Iris pigment epithelial cell (primary cell): Measurements from ENCODE around the gene GNRH2.
"Not testable (repeated sequence)": the region's sequence is repeated elsewhere in the genome, so short reads cannot be mapped to it uniquely, and the experiment has no call there.

Source experiments
- DNase-seq: peaks from one replicate; pipeline ENCODE4 v3.0.0-alpha.2; 2011; ENCODE audit warnings: low read depth

GNRH2 gene

DNA sequence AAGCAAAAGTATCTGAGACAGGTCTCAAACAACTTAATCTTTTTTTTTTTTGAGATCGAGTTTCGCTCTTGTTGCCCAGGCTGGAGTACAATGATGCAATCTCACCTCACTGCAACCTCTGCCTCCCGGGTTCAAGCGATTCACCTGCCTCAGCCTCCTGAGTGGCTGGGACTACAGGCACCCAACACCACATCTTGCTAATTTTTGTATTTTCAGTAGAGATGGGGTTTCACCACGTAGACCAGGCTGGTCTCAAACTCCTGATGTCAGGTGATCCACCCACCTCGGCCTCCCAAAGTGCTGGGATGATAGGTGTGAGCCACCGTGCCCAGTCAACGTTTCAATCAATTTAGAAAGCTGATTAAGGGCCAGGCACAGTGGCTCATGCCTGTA, 29.8 kb downstream of the GNRH2 start:
- not testable (repeated sequence) for DNase-seq

GRCh38 chr20:3074812-3075211, 31.4 kb downstream of the GNRH2 start:
- no peak for DNase-seq

- DNase-seq = not testable (repeated sequence)
Observed at GRCh38 chr20:3075315-3075714, 31.9 kb downstream of the GNRH2 start.

DNA sequence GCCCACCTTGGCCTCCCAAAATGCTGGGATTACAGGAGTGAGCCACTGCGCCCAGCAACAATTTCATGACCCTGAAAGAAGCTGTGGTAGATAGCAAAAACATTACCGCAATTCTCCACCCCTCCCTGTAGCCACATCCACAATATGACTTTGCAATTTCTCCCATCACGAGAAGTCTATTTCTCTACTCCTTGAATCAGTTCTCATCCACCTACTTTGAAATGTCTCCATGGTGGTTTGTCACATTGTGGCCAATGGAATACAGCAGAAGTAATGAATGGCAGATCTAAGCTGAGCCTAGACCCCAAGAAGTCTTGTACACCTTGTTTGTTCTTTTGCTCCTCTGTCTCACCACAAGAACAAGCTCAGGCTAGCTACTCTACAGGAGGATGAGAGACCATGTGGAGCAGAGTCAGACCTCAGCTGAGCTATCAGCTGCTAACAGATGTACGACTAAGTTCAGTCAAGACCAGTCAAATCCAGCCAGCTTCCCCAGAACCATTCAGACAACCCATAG, 34.3 kb downstream of the GNRH2 start:
- no peak for DNase-seq

GRCh38 chr20:3080939-3081388, 37.5 kb downstream of the GNRH2 start:
- DNase-seq = no peak

DNA sequence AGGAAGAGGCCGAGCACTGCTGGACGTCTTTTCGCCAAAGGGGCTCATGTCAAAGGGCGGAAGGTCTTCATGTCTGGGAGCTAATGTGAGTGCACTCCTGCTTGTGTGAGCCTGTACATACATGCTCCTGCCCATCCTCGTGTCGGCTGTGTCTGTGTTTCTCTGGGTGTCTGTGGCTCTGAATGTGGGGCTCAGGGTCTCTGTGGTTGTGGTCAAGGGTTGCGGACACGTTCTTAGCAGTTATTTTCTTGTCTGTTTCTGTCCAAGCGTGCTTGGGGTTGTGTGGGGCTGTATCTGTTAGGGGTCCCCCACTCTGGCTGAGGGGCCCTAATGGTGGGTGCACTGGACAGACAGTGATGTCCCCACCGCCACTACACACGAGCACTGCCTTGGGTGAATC, 38.2 kb downstream of the GNRH2 start:
- no peak for DNase-seq

- no peak for DNase-seq
Observed at GRCh38 chr20:3082306-3082951, 39.0 kb downstream of the GNRH2 start.

- no peak for DNase-seq
Observed at GRCh38 chr20:3082955-3083952, 39.8 kb downstream of the GNRH2 start.

DNA sequence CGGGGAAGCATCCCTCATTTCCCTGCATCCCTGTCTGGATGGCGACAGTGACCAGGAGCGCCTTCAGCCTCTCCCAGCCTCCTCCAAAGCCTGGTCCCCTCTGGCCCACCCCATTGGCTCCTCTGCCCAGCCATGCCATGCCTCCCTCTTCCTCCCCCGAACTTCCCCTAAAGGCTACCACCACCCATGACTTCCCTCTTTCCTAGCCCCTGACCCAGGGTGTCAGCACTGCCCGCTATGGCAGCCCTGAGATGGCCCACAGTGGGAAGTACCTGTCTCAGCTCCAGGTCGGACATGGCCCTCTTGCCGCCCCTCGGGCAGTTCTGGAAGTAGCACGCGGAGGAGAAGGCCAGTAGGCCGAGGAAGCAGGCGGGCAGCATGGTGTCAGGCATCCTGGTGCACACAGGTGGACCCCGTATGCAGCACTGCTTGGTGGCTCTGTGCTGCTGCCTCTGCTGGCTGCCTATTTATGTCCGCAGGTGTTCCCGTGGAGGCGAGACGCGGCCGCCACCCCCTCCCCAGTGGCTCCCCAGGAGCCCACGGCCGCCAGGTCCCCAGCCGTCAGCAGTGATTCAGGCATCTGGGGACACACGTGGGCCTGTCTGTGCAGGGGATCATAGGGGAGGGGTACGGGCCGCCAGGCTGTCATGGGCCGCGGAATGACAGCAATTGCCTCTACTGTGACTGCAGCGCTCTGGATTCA, 41.0 kb downstream of the GNRH2 start, which contains the start of gene AVP:
TSS of gene AVP (minus strand) at position 442 of the 703 bp plus-strand sequence. CDS start at position 392, 50 bp downstream.
- no peak for DNase-seq

DNA sequence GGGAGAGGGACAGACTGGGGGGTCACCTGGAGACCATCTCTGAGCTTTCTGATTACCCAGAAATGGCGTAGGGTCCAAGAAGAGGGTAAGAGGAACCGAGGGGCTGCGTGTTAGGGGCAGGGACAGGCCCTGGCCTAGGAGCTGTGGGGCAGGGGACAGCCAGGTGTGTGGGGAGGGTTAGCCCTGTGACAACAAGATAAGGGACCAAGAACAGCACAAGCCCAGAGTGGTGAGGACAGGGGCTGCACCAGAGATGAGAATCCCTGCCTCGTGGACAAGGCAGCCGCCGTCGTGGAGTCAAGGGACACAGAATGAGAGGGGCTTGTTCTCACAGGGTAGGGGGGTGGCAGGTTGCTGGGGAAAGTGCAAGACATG, 41.6 kb downstream of the GNRH2 start:
- DNase-seq = no peak

- no peak for DNase-seq
Observed at GRCh38 chr20:3085571-3086072, 42.2 kb downstream of the GNRH2 start.

- no peak for DNase-seq
Observed at GRCh38 chr20:3088031-3088430, 44.6 kb downstream of the GNRH2 start.

DNA sequence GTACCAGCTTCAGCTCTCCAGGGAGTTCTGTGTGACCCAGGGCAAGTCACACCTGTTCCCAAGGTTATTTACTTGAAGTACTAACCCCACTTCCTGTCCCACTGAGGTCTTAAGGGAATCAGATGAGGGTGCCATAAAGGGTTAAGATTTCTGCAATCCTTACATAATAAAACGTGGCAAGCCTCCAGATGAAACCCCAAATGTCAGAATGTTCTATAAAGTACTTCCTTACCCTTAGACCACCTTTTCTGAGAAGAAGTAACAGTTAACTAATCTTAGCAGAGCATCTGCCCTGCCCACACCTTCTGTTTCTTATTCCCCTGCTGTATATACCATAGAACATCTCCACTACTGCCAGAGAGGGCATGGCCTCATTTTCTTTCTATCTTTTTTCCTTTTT, 47.1 kb downstream of the GNRH2 start:
- no peak for DNase-seq

DNA sequence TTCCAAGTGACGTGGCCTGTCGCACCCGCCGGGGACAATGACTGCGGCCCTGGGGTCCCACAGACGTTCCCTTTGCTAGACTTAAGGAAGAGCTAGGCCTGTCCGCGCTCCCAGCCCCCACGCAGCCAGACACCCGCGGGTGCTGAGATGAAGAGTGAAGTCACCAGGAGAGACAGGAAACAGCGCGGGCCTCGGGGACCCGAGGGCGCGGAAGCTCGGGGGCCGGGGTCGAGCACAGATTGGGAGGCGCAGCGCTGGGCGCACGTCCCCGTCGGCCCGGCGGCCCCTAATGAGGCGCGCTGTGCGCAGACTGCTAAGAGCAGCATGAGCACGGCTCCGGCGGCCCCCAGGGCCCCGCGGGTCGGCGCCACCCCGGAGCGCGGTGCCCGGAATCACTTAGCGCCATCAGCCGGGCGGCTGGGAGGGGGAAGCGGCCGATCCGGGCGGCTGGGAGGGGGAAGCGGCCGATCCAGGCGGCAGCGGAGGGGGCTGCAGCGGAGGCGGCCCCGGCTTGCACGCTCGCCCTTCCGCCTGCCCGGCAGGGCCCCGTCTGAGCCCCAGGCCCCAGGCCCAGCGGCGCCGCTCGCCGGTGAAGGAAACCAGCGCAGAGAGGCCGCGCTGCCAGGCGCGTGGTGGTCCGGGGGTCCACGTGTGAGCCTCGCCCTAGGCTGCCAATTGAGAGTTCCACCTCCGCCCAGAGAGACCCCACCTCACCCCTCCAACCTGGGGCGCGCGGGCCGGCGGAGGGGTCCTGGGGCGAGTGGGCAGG, 49.4 kb downstream of the GNRH2 start:
- DNase-seq = no peak

DNA sequence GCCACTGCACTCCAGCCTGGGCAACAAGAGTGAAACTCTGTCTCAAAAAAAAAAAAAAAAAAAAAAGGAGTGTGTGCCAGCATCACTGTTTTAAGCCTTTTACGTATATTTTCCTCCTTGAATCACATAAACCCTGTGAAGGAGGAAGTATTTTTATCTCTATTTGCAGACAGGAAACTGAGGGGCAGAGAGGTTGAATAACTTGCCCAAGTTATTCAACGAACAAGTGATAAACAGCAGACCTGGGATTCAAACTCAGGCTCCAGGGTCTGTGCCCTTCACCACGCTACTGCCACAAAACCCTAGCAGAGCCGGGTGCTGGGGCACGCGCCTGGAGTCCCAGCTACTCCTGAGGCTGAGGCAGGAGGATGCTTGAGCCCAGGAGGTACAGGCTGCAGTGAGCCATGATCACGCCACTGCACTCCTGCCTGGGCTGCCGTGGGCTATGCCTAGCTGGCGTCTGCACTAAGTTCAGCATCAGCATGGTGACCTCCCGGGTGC, 50.5 kb downstream of the GNRH2 start:
- DNase-seq = no peak

DNA sequence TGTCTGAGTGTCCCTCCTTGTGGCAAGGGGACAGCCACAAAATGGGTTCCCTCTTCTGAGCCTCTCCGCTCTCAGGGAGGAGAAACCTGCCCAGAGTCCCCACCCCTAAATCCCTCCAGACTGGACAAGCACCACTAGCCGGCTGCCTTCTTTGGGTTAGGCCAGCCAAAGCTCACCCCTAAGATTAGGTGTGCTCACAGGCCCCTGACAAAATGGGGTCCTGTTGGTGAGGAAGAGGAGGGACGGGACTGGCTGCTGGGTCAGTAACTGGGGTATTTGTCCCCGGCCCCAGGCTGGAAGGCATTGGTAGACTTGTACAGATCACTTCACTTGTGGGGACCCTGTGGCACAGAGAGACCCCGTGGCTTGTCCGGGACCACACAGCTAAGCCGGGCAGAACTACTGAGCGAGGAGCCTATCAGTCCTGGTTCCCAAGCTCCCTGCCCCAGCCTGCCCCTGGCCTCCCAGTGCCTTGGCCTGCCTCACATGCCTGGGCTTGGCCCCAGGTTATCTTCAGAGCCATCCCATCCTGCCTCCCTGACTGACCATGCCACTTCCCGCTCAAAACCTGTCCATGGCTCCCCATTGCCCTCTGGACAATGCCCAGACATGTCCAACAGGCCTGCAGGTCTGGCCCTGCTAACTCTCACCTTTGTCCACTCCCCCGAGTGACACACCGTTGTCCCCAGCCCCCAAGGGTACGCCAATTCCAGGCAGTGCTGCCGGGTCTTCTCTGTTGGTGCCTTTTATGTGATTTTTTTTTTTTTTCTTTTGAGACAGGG, 51.6 kb downstream of the GNRH2 start:
- no peak for DNase-seq
